Activated T-cell treated with anti-CD3 and anti-CD28 coated beads for 48 hours (primary cell): ENCODE data around the gene DIP2C.

Source experiments
- DNase-seq: peaks from one replicate; pipeline ENCODE4 v3.0.0-alpha.2; 2020; ENCODE audit warnings: low read depth

The DIP2C gene

GRCh38 chr10:675532-675931, 13.9 kb downstream of the DIP2C start:
- DNase-seq, result no peak

DNA sequence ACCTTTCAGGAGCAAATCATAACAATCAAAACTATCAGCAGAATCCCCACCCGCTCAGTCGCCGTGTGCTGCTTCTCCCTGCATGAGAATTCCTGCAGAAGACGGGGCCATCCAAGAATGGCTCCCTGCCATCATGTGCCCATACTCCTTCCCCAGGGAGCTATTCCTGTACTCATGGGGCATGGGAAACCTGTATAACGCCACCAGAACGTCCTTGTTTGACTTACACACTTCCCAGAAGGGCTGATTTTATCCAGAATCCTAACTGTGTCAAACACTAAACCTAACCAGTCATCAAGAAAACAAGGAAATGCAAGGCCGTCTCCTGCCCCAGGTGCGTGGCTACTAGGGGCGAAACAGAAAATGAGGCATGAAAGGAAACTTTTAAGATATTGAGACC, 16.0 kb downstream of the DIP2C start:
- no peak for DNase-seq

DNA sequence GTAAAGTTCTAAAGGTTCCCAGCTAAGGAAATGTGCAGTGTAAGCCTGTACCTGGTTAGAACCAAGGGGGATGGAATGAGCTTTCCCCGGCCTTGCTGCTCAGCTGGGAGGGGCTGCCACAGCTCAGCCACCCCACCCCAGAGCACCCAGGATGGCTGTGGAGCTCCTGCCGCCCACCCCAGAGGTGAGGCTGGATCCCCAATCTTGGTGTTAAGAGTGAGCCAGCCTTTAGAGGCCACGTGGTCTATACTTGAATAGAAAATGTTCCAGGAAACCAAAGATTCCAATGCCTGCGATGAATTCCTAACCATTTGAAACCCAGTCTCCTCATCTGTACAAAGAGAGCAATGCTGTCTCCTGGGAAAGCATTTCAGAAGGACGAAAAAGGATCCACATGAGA, 16.5 kb downstream of the DIP2C start:
- no peak for DNase-seq

GRCh38 chr10:672203-672602, 17.3 kb downstream of the DIP2C start:
- no peak for DNase-seq

GRCh38 chr10:670990-671389, 18.5 kb downstream of the DIP2C start:
- DNase-seq, result no peak

DNA sequence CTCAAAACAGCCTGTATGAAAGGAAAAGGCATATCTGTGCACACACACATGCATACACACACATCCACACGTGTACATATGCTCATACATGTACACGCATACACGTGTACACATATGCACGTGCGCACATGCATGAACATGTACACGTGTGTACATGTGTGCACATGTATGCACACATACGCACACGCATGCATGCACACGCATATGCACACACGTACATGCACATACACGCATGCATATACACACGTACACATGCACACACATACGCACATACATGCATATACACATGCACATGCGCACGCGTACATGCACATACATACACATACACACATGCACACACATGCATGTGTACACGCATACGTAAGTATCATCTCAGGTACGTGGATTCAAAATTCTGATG, 19.4 kb downstream of the DIP2C start:
- DNase-seq, result no peak

- no peak for DNase-seq
Measured at GRCh38 chr10:668786-669485, 20.5 kb downstream of the DIP2C start.

DNA sequence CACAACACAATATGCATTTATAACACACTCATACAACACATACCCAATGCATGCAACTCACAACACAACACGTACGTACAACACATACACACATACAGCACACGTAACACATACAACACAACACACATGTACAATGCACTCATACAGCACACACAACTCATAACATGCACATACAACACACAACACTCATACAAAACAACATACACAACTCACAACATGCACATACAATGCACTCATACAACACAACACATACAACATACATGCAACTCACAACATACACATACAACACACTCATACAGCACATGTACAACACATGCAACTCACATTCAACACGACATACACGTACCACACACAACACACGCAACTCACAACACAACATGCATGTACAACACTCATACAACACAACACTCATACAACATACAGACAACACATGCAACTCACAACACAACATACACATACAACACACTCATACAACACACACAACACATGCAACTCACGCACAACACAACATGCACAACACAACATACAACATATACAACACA, 21.8 kb downstream of the DIP2C start:
- DNase-seq, result no peak

- no peak for DNase-seq
Measured at GRCh38 chr10:667096-667495, 22.4 kb downstream of the DIP2C start.

- DNase-seq, result no peak
Measured at GRCh38 chr10:666237-667012, 23.0 kb downstream of the DIP2C start.

DNA sequence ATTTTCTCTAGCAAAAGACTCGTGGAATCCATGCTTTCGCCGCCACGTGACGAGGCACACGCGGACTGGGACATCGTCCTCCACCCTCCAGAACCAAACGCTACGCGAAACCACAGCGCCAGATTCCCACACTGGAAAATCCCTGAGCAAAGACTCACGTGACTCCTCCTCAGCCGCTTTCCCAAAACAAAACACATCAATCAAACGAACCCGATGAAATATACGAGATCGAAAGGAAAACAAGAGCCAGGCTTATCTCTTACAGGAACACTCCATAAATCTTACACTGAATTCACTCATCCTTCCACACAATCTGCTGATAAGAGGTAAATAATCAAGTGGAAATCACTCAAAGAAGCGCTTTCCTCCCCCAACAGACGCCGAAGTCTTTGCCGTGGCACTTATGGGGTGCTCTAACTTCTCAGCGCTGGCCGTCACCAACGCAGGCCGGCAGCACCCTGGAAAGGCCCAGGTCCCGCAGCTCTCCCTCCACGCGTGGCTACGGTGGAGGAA, 23.8 kb downstream of the DIP2C start:
- DNase-seq, result no peak

DNA sequence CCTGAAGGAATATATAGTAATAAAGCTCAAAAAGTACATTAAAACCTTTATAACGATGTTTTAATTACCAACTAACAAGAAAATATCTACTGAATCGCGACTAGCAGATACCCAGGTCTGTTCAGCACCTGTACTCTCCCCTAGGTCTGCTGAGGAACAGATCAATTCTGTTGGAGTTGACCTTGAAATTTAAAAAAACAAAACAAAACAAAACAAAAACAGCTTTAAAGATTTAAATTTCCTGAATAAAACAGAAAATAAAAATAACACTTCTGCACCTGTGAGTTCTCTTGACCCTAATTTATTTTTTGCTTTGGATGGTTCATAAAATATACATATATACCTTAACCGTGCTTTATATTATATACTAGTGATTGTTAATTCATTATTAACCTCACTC, 24.6 kb downstream of the DIP2C start:
- DNase-seq, result no peak

GRCh38 chr10:664301-664700, 25.2 kb downstream of the DIP2C start:
- DNase-seq, result no peak

DNA sequence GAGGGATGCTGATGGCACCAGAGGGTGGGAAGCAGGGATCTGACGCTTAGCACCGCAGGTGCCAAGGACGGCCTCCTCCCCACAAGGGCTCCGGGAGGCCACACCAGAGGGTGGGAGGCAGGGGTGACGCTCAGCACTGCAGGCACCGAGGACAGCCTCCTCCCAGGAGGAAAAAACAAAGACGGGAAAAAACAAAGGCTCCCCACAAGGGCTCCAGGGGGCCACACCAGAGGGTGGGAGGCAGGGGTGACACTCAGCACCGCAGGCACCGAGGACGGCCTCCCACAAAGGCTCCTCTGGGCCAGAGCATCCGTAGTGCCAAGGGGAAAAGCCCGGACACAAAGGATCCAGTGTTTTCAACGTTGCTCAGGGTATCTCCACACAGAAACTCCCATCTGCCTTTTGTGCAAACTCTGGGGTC, 25.6 kb downstream of the DIP2C start:
- DNase-seq, result no peak

DNA sequence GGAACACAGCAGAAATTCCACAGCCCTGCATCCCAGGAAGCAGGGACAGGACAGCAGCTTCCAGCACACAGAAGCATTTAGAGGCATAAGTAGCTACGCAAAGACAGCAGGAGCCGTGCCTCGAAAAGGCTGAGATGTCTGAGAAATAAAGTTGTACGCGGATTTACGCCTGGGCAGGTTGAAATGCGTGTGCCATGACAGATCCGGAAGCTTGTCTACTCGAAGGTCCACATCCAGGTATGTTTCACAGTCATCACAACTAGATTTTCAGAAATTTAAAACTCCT, 26.1 kb downstream of the DIP2C start:
- no peak for DNase-seq

- no peak for DNase-seq
Measured at GRCh38 chr10:662686-663465, 26.6 kb downstream of the DIP2C start.

GRCh38 chr10:662223-662605, 27.3 kb downstream of the DIP2C start:
- no peak for DNase-seq

DNA sequence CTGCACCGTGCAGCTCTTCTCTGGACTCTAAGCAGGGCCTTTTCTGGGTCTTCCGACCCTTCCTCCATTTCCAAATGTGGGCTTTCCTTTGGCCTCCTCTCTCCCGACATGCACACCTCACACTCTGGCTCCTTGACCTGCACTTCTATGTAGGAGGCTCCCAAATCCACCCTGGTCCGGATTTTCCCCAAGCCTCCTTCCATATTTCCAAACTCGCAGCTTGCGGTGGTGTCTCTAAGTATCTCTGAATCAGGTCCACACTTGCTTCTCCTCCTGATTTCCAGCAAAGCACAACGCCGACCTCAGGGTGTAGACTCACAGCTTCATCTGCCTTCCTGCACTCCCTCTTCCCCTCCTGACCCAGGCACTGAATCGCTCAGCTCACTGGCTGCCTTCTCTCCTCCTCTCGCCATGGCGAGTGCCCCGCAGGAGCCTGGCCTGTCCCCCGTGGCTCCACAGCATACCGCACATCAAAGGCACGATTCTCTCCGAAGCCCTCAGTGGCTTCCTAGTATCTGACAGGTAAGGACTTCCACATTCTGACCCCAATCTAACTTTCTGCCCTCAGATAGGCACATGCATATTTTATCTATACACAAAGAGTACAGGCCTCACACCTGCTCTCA, 27.8 kb downstream of the DIP2C start:
- no peak for DNase-seq

GRCh38 chr10:660970-661596, 28.4 kb downstream of the DIP2C start:
- DNase-seq, result no peak

DNA sequence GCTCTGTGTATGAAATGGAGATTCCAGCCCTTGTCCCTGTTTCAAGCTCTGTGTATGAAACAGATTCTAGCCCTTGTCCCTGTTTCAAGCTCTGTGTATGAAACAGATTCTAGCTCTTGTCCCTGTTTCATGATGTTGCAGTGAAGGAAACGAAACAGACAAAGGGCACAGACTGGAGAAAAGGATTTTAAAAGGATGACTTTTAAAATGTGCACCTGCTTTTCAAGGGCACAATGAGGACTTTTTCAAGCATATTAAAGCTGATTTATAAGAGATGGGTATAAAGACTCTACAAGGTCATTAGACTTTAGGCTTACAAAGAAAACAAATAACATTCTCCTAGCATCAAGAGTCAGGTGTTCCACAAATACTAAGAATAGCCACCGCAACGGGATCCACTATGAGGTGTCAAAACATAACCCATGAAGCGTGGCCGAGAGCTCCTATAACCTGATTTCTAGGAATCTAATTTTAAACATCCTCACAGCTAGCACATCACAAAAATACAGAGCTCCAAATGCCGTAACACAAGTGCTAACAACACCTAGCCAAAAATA, 29.0 kb downstream of the DIP2C start:
- no peak for DNase-seq

DNA sequence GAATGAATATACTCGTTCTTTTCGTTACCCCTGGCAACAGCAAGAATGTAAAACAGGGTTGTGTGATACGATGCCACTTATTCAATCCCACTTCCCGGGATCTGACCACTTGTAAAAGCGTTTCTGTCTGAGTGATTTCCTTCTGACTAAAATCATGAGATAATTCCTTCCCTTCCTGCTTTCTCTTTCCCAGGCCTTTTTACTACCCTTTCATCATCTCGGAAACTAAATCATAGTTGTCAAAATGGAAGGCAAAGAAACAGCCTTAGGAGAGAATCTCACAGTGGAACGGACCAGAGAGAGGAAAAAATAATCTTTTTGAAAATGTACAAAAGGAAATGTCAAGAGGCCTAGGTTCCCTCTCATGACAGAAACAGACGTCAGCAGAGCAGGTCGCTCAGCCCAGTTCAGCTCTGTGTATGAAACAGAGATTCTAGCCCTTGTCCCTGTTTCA, 29.8 kb downstream of the DIP2C start:
- DNase-seq, result no peak
